ENCODE data around the gene CTPS1. TPM values are rescaled to one million over a fixed set of nuclear protein-coding genes. Genes with fewer than 3 reads are reported as not detected.

The CTPS1 gene
- total RNA-seq, 1 experiment from 2014 or later: 63.1 TPM

- Mint-ChIP-seq H3K4me3 (ENCODE audit: unreplicated experiment) (no peak overlapping the region), H3K9me3 (ENCODE audit: unreplicated experiment) (no peaks in the 10 kb centered on the region), H3K27ac (ENCODE audit: unreplicated experiment) (no peak overlapping the region), H3K27me3 (ENCODE audit: insufficient read depth, unreplicated experiment) (no peaks in the 10 kb centered on the region), H3K36me3 (ENCODE audit: insufficient read depth, unreplicated experiment) (peaks cover 69% of the 10 kb centered on the region), H3K4me1 (ENCODE audit: low read depth, unreplicated experiment) (no peaks in the 10 kb centered on the region)
- H3K27me3 ChIP-seq (replicated peaks; ENCODE audit: control insufficient read depth, insufficient read depth, low read length): no peaks in the 10 kb centered on the region
- intact Hi-C loops (cut with micrococcal nuclease; ENCODE audit: unreplicated experiment): no loop called here
- H3K36me3 ChIP-seq (ENCODE audit: control insufficient read depth, insufficient read depth, low read length): no peaks in the 10 kb centered on the region
- H3K4me3 ChIP-seq (ENCODE audit: low read depth, low read length): no peak overlapping the region
- no TSS peak for BruUV-seq (replicated peaks)
- TF ChIP-seq CTCF (IDR thresholded peaks at IDR 0.05; ENCODE audit: insufficient read depth in 1 of 2, low read depth in 1 of 2, low read length in 1 of 2, severe bottlenecking in 1 of 2, unreplicated experiment in 1 of 2): no peak
- POLR2A ChIA-PET: no interaction called here
- H3K9me3 ChIP-seq: no peaks in the 10 kb centered on the region
- H3K4me1 ChIP-seq: no peaks in the 10 kb centered on the region
- CTCF ChIA-PET: no interaction called here
- DNase-seq: no peak
Observed at GRCh38 chr1:41014871-41015270, 35.4 kb downstream of the CTPS1 start.

GRCh38 chr1:41015281-41015896 is 35.9 kb downstream of the CTPS1 start:
- TF ChIP-seq CTCF (IDR thresholded peaks at IDR 0.05; ENCODE audit: insufficient read depth in 1 of 2, low read depth in 1 of 2, low read length in 1 of 2, severe bottlenecking in 1 of 2, unreplicated experiment in 1 of 2): no peak
- ChIA-PET POLR2A (no interaction called here), CTCF (no interaction called here)
- Mint-ChIP-seq H3K9me3 (ENCODE audit: unreplicated experiment) (no peaks in the 10 kb centered on the region), H3K36me3 (ENCODE audit: insufficient read depth, unreplicated experiment) (peaks cover 69% of the 10 kb centered on the region), H3K27ac (ENCODE audit: unreplicated experiment) (no peak overlapping the region), H3K4me1 (ENCODE audit: low read depth, unreplicated experiment) (no peaks in the 10 kb centered on the region), H3K4me3 (ENCODE audit: unreplicated experiment) (no peak overlapping the region), H3K27me3 (ENCODE audit: insufficient read depth, unreplicated experiment) (no peaks in the 10 kb centered on the region)
- H3K4me1 ChIP-seq: no peaks in the 10 kb centered on the region
- no peaks in the 10 kb centered on the region for H3K27me3 ChIP-seq (replicated peaks; ENCODE audit: control insufficient read depth, insufficient read depth, low read length)
- no TSS peak for BruUV-seq (replicated peaks)
- intact Hi-C loops (cut with micrococcal nuclease; ENCODE audit: unreplicated experiment): no loop called here
- H3K4me3 ChIP-seq (ENCODE audit: low read depth, low read length): no peak overlapping the region
- H3K9me3 ChIP-seq: no peaks in the 10 kb centered on the region
- no peaks in the 10 kb centered on the region for H3K36me3 ChIP-seq (ENCODE audit: control insufficient read depth, insufficient read depth, low read length)
- no peak for DNase-seq

- TF ChIP-seq CTCF (IDR thresholded peaks at IDR 0.05; ENCODE audit: insufficient read depth in 1 of 2, low read depth in 1 of 2, low read length in 1 of 2, severe bottlenecking in 1 of 2, unreplicated experiment in 1 of 2): no peak
- peaks cover 69% of the 10 kb centered on the region for H3K36me3 Mint-ChIP-seq (ENCODE audit: insufficient read depth, unreplicated experiment)
- H3K4me3 Mint-ChIP-seq (ENCODE audit: unreplicated experiment): no peak overlapping the region
- ChIA-PET POLR2A (no interaction called here), CTCF (no interaction called here)
- H3K27me3 ChIP-seq (replicated peaks; ENCODE audit: control insufficient read depth, insufficient read depth, low read length): no peaks in the 10 kb centered on the region
- no peak overlapping the region for H3K27ac Mint-ChIP-seq (ENCODE audit: unreplicated experiment)
- H3K27me3 Mint-ChIP-seq (ENCODE audit: insufficient read depth, unreplicated experiment): no peaks in the 10 kb centered on the region
- no peak for DNase-seq
- BruUV-seq (replicated peaks): no TSS peak
- no peaks in the 10 kb centered on the region for H3K36me3 ChIP-seq (ENCODE audit: control insufficient read depth, insufficient read depth, low read length)
- no peaks in the 10 kb centered on the region for H3K4me1 ChIP-seq
- H3K4me1 Mint-ChIP-seq (ENCODE audit: low read depth, unreplicated experiment): no peaks in the 10 kb centered on the region
- no peaks in the 10 kb centered on the region for H3K9me3 Mint-ChIP-seq (ENCODE audit: unreplicated experiment)
- H3K4me3 ChIP-seq (ENCODE audit: low read depth, low read length): no peak overlapping the region
- intact Hi-C loops (cut with micrococcal nuclease; ENCODE audit: unreplicated experiment): no loop called here
- H3K9me3 ChIP-seq: no peaks in the 10 kb centered on the region
Observed at GRCh38 chr1:41015897-41016470, 36.5 kb downstream of the CTPS1 start.

Measured in Caco-2 (cell line).